GM21825 (cell line): ENCODE data around the gene KRTAP4-6.
"Not testable (repeated sequence)": the region's sequence is repeated elsewhere in the genome, so short reads cannot be mapped to it uniquely, and the experiment has no call there.

ENCODE experiments used
- ATAC-seq: cut with Tn5 transposase; IDR thresholded peaks from one replicate; pipeline ENCODE4 v1.9.1; 2021; ENCODE audit warnings: mild to moderate bottlenecking, moderate library complexity; ENCODE audit not compliant: unreplicated experiment

Gene KRTAP4-6

GRCh38 chr17:41140360-41141131 lies at the start of gene KRTAP4-6:
TSS of gene KRTAP4-6 (minus strand) at chr17:41140544. CDS start at chr17:41140487, 57 bp downstream.
- ATAC-seq = no peak

GRCh38 chr17:41189837-41190318 lies 49.5 kb upstream of the KRTAP4-6 start, which contains the start of gene KRTAP9-1:
TSS of gene KRTAP9-1 (plus strand) at chr17:41189887. CDS start at chr17:41189887, 0 bp downstream.
- not testable (repeated sequence) for ATAC-seq

- ATAC-seq = no peak
Observed at GRCh38 chr17:41186872-41187271, 46.5 kb upstream of the KRTAP4-6 start.

- ATAC-seq = no peak
Observed at GRCh38 chr17:41185001-41185400, 44.7 kb upstream of the KRTAP4-6 start.

GRCh38 chr17:41184480-41184961 lies 44.2 kb upstream of the KRTAP4-6 start, which contains the start of gene KRTAP4-1:
TSS of gene KRTAP4-1 (minus strand) at chr17:41184911. CDS start at chr17:41184854, 57 bp downstream.
- no peak for ATAC-seq

- no peak for ATAC-seq
Observed at GRCh38 chr17:41178843-41179616, 38.7 kb upstream of the KRTAP4-6 start.

GRCh38 chr17:41178341-41178740 lies 38.0 kb upstream of the KRTAP4-6 start:
- ATAC-seq = no peak

GRCh38 chr17:41177727-41178271 lies 37.5 kb upstream of the KRTAP4-6 start, which contains the start of gene KRTAP4-2:
TSS of gene KRTAP4-2 (minus strand) at chr17:41178221. CDS start at chr17:41178164, 57 bp downstream.
- no peak for ATAC-seq

GRCh38 chr17:41176744-41177387 lies 36.5 kb upstream of the KRTAP4-6 start:
- no peak for ATAC-seq

- no peak for ATAC-seq
Observed at GRCh38 chr17:41171886-41172285, 31.5 kb upstream of the KRTAP4-6 start.

GRCh38 chr17:41168121-41168520 lies 27.8 kb upstream of the KRTAP4-6 start, which contains the start of gene KRTAP4-3:
TSS of gene KRTAP4-3 (minus strand) at chr17:41168221. CDS start at chr17:41168172, 49 bp downstream.
- ATAC-seq = no peak

- ATAC-seq = no peak
Observed at GRCh38 chr17:41167561-41167960, 27.2 kb upstream of the KRTAP4-6 start.

- ATAC-seq = no peak
Observed at GRCh38 chr17:41163828-41164227, 23.5 kb upstream of the KRTAP4-6 start.

GRCh38 chr17:41160648-41161047 lies 20.3 kb upstream of the KRTAP4-6 start, which contains the start of gene KRTAP4-4:
TSS of gene KRTAP4-4 (minus strand) at chr17:41160748. CDS start at chr17:41160691, 57 bp downstream.
- ATAC-seq = no peak

- not testable (repeated sequence) for ATAC-seq
Observed at GRCh38 chr17:41160190-41160589, 19.8 kb upstream of the KRTAP4-6 start.

- ATAC-seq = no peak
Observed at GRCh38 chr17:41153856-41154255, 13.5 kb upstream of the KRTAP4-6 start.

- no peak for ATAC-seq
Observed at GRCh38 chr17:41151525-41151924, 11.2 kb upstream of the KRTAP4-6 start.

- no peak for ATAC-seq
Observed at GRCh38 chr17:41150026-41150425, 9.7 kb upstream of the KRTAP4-6 start.

- no peak for ATAC-seq
Observed at GRCh38 chr17:41149652-41149985, 9.3 kb upstream of the KRTAP4-6 start, which contains the start of gene KRTAP4-5. TSS of gene KRTAP4-5 (minus strand) at chr17:41149825. CDS start at chr17:41149767, 58 bp downstream.

GRCh38 chr17:41148971-41149651 lies 8.8 kb upstream of the KRTAP4-6 start:
- ATAC-seq = not testable (repeated sequence)
